HTR-8/SVneo (cell line): ENCODE measurements around the gene DSG3.
"Not testable (repeated sequence)": the region's sequence is repeated elsewhere in the genome, so short reads cannot be mapped to it uniquely, and the experiment has no call there.

Source experiments
- DNase-seq: peaks from one replicate; pipeline ENCODE4 v3.0.0; 2011; ENCODE audit warnings: low spot score, mixed read lengths; ENCODE audit not compliant: insufficient read length
- FAIRE-seq: peaks from 2 replicates; lab custom pipeline; 2011; peaks lifted over from hg19 to GRCh38; lab: Jason Lieb, UNC

Gene DSG3

DNA sequence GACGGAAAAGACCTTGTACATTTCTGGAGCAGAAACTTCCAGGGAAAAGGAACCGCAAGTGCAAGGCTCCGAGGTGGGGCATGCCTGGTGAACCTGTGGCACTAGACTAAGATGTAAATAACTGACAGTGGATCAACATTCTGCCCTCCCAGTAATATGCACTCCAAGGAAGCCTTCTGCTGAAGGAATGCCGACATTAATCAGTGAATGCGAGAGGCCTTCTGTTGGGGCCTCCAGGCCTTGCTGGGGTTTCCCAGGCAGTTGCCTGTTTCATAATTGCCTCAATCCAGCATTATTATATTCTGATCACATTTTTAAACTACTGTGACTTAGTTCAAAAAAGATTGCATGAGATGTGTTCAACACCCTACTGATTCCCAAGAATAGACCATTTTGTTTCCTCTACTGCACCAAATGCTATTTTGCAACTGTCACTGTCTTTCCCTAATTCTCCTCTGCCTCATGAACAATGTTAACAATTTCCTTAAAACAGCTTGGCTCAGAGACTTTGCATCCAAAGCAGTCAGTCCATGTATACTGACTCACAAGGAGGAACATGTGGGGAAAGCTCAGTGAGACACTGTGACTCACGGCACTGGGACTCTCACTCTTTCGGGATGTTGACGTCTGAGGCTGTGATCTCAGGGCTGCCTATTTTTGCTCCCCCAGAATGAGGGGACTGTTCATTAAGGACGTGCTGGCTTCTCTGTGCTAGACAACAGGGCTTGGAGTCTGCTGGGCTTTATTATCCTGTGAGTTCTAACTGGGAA lies 39.9 kb downstream of the DSG3 start:
- DNase-seq: peak; percentile 39
- no peak for FAIRE-seq

DNA sequence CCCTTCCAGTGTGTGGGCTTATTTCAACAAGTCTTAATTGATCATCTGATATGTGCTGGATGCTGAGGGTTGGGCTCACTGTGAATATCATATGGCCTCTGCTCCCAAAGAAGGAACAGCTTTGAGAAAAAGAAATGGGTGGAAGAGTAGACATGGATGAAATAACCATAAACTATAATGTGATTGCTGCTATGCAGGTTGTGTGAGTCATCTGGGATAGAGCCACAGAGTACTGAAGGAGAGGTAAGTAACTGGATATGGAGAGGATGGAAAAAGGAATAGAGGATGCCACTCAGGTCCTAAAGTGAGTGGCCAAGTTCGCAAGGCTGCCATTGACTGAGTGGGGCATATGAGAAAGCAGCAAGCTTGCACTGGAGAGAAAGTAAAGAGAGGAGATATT lies 41.8 kb downstream of the DSG3 start:
- DNase-seq: no peak
- FAIRE-seq: no peak

GRCh38 chr18:31490387-31490786 lies 42.8 kb downstream of the DSG3 start:
- FAIRE-seq (no peak), DNase-seq (no peak)

- no peak for FAIRE-seq
- DNase-seq: no peak
Observed at GRCh38 chr18:31490833-31491232, 43.3 kb downstream of the DSG3 start.

DNA sequence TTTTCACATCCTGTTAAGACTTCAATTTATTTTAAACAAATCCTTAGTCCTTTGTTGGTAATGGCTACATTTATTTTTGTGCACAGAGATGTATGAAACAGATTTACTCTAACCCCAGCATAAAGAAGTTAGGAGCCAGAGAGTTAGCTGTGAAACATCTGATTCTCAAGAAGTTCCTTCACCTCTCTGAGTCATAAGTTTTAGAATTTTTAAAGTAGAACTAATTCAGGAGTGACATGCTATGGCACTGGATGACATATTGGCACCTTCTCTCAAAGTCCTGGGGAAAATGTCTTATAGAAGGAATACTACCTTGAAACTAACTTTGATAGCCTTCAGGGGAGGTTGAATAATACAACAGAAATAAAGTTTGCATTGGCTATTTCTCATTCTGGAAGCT lies 44.0 kb downstream of the DSG3 start:
- DNase-seq: no peak
- no peak for FAIRE-seq

GRCh38 chr18:31492671-31493070 lies 45.1 kb downstream of the DSG3 start:
- no peak for FAIRE-seq
- no peak for DNase-seq

GRCh38 chr18:31493171-31493570 lies 45.6 kb downstream of the DSG3 start:
- DNase-seq: no peak
- FAIRE-seq: no peak

DNA sequence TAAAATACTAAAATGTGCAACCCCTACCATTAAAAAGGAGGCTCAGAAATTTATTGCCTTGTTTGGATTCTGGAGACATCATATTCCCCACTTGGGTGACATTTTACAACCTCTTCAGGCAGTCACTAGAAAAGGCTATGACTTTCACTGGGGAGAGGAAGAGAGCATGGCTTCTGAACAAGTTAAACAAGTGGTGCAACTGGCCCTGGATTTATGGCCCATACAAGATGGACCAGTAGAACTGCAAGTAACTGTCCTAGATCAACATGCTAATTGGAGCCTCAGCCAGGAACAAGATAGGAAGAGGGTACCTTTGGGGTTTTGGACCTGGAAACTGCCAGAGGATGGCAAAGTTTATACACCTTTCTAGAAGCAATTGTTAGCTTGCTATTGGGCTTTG lies 46.4 kb downstream of the DSG3 start:
- no peak for FAIRE-seq
- DNase-seq: no peak

DNA sequence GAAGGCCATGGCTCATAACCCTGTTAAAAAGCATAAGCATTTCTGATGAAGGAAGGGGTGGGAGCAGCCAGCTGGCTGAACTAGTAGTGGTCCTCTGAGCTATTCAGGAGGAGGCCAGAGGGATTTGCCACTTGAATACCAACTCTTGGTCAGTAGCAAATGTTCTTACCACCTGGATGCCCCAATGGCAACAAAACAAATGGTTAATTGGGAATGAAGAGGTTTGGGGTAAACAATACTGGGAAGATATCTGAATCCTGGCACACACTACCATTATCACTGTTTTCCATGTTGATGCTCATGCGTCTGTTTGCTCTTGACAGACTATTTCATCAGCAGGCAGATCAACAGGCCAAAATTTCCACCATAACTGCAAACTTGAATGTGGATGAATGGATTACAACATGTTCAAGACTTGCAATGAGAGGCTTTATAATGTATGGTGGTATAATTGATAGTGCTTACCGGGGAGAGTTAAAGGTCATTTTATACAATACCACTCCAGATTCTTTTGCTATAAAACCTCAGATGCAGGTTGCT lies 47.2 kb downstream of the DSG3 start:
- FAIRE-seq, DNase-seq: not testable (repeated sequence)

GRCh38 chr18:31497404-31497835 lies 49.9 kb downstream of the DSG3 start:
- FAIRE-seq: no peak
- no peak for DNase-seq

DNA sequence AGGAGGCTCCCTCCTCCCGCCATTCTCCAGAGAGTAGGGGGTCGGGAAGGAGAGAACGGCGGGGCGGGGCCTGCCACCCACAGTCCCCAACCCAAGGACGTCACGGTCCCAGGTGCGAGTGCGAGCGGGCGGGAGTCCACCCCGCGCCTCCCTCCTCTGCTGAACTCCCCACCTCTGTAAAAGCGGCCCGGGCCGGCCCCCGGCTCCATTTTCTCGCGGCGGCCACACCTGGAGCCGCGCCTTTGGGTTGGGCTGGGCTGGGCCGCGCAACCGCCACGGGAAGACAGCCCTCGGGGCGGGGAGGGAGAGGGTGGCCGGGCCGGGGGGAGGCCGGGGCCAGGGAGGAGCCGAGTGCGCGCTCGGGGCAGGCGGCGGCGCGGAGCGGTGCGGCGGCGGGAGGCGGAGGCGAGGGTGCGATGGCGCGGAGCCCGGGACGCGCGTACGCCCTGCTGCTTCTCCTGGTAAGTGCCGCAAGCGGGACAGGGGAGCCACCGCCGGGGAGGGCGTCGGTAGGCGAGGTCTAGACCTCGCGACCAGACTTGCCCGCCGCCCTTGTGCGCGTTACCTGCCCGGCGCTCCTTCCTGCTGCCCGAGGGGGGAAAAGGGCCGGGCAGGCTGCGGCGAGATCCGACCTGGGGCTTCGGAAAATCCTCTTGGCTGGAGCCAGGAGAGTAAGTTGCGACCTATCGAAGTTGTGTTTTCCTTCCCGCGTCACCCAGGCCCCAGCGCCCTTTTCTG lies 50.5 kb downstream of the DSG3 start, which contains the start of gene DSG2:
Gene DSG2 (plus strand): TSS at position 342 of the 738 bp plus-strand sequence. CDS start 75 bp downstream, at position 417.
- no peak for FAIRE-seq

GRCh38 chr18:31498574-31499524 lies 51.3 kb downstream of the DSG3 start:
- FAIRE-seq: no peak
- DNase-seq: no peak

More for the DNA sequence above, 50.5 kb downstream of the DSG3 start, which contains the start of gene DSG2:
- DNase-seq: peak; percentile 44

DNA sequence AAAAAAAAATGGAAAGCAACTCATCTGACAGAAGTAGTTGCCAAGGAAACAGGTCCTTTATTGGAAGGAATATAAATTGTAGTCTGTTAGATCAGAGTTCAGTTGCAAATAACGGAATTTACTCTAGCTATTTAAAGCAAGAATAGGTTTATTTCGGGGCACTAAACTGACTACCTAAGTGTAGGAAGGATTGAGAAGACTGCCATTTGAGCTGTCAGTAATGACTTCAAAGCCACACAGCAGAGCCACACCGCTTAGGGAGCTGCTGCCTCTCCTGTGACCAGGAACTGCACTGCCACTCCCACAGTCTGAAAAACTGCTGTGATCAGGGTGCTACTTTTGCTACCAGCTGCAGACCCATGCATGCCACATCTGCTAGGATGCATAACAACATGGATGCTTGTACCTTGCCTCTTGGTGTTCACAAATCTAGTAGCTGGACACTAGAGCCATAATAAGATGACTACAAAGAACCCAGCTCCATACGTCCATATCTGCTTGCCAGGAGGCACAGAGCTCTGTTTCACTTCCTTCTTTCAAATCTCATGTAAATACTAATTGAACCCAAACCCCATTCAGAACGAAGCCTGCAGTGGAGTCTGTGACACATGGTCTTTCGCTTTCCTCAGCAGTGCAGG lies 52.6 kb downstream of the DSG3 start:
- DNase-seq: no peak
- FAIRE-seq: no peak

- FAIRE-seq (no peak), DNase-seq (no peak)
Observed at GRCh38 chr18:31503011-31503410, 55.5 kb downstream of the DSG3 start.

DNA sequence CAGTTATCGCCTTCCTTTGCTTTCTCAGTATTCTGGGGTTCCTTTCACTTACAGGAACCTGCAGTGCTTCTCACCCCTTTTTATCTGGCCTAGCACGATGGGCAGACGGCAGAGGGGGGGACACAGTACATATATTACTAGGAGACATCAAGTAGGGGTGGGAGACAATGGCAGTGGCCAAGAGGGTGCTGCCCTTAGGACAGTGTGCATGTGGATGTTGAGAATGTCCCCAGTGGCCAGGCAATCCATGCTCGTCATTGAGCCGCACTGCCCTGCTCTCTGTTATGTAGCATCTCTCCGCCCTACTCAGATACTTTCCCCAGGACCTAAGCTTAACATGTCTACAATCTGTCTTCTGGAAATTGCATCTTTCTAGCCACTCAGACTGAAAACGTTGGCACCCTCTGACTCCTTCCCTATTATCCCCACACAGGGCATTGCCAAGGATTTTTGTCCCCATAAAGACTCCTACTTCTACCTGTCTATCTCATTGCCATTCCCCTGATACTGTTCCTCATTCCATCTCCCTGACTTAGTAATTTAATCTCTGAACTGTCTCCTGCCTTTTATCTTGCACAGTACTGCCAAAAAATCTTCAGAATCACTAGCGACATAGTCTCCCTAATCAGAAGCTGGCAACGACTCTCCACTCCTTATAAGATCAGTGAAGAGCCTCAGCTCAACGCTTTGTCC lies 57.1 kb downstream of the DSG3 start:
- DNase-seq: no peak
- FAIRE-seq: no peak

- FAIRE-seq (no peak), DNase-seq (no peak)
Observed at GRCh38 chr18:31505156-31505555, 57.6 kb downstream of the DSG3 start.

- FAIRE-seq: no peak
- DNase-seq: no peak
Observed at GRCh38 chr18:31506024-31506742, 58.6 kb downstream of the DSG3 start.

DNA sequence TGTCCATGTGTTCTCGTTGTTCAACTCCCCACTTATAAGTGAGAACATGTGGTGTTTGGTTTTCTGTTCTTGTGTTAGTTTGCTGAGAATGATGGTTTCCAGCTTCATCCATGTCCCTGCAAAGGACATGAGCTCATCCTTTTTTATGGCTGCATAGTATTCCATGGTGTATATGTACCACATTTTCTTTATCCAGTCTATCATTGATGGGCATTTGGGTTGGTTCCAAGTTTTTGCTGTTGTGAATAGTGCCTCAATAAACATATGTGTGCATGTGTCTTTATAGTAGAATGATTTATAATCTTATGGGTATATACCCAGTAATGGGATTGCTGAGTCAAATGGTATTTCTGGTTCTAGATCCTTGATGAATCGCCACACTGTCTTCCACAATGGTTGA lies 59.6 kb downstream of the DSG3 start:
- FAIRE-seq, DNase-seq: not testable (repeated sequence)
